HepG2 (cell line): ENCODE results near the gene ACTN3. TPM values are rescaled to one million over a fixed set of nuclear protein-coding genes. Genes with fewer than 3 reads are reported as not detected.

Experiments used
- ATAC-seq: fragments of 200-7000 bp; cut with Tn5 transposase; 3 replicates; pipeline ENCODE4 v1.9.1; 2020; ENCODE audit warnings: mild to moderate bottlenecking, moderate library complexity
- BruUV-seq: library from RNA; stranded (reverse); fragments of 400-500 nt; replicated peaks from 2 replicates; lab custom pipeline; 2021; lab: Mats Ljungman, UMichigan
- CTCF ChIA-PET: fragments of 300-600 bp; formaldehyde crosslinking; extraction: SDS; loops from one replicate; lab custom pipeline; 2021; ENCODE audit warnings: low total read pairs, inconsistent platforms, low intra/inter-chr PET ratio; lab: Yijun Ruan, JAX
- POLR2A ChIA-PET: fragments of 350-600 bp; sonication (Branson Sonifier 250); formaldehyde crosslinking; loops from one replicate; lab custom pipeline; 2020; ENCODE audit warnings: antibody characterized with exemption, inconsistent platforms; lab: Yijun Ruan, JAX
- DNase-seq: peaks from one replicate; pipeline ENCODE4 v3.0.0-alpha.2; 2015; ENCODE audit warnings: low spot score
- FAIRE-seq: peaks from 3 replicates; lab custom pipeline; 2011; peaks lifted over from hg19 to GRCh38; lab: Jason Lieb, UNC
- H2AFZ ChIP-seq: one replicate; pipeline ENCODE4 v1.6.1; 2011; ENCODE audit warnings: low read length, inconsistent platforms
- H3K27ac ChIP-seq: fragments of 300-600 bp; 3 replicates; pipeline ENCODE4 v1.8.0; 2011; ENCODE audit warnings: mixed run types, mild to moderate bottlenecking, mixed read lengths, low read length, inconsistent platforms; ENCODE audit not compliant: insufficient read depth; ENCODE audit errors: extremely low read length
- H3K27me3 ChIP-seq, 2 experiments: fragments of 200-600 bp in 1 of 2; 2 replicates in 1 of 2; 3 replicates in 1 of 2; pipeline versions ENCODE4 v1.6.0 to v1.8.0; 2011; ENCODE audit warnings: low read length in 2 of 2, mild to moderate bottlenecking in 2 of 2, moderate library complexity in 2 of 2, inconsistent platforms in 1 of 2; ENCODE audit not compliant: insufficient read depth in 2 of 2, control insufficient read depth in 1 of 2
- H3K36me3 ChIP-seq, 2 experiments: fragments of 200-600 bp in 1 of 2; replicated peaks in 1 of 2; 2 replicates in 1 of 2; 3 replicates in 1 of 2; pipeline versions ENCODE4 v1.5.1 to v1.8.0; 2011; ENCODE audit warnings: low read length in 2 of 2, inconsistent platforms in 1 of 2; ENCODE audit not compliant: insufficient read depth in 2 of 2, control insufficient read depth in 1 of 2
- H3K4me1 ChIP-seq: 2 replicates; pipeline ENCODE4 v1.5.1; 2012; ENCODE audit warnings: low read length, inconsistent platforms; ENCODE audit not compliant: insufficient read depth
- H3K4me2 ChIP-seq: 2 replicates; pipeline ENCODE4 v1.6.0; 2011; ENCODE audit warnings: low read depth, low read length, inconsistent platforms
- H3K4me3 ChIP-seq, 3 experiments: fragments of 200-600 bp in 1 of 3; sonication (generic), shearing (Covaris generic) in 1 of 3; replicated peaks in 1 of 3; 2 replicates each; pipeline ENCODE4 v1.5.1; 2011 to 2016; ENCODE audit warnings: low read length in 3 of 3, inconsistent platforms in 2 of 3, low read depth in 2 of 3, mild to moderate bottlenecking in 2 of 3, control low read depth in 1 of 3, mixed read lengths in 1 of 3; ENCODE audit not compliant: insufficient read depth in 1 of 3
- H3K79me2 ChIP-seq: one replicate; pipeline ENCODE4 v1.6.1; 2011; ENCODE audit warnings: low read length, inconsistent platforms; ENCODE audit not compliant: insufficient read depth
- H3K9ac ChIP-seq: 2 replicates; pipeline ENCODE4 v1.6.0; 2011; ENCODE audit warnings: mild to moderate bottlenecking, low read depth, low read length, inconsistent platforms; ENCODE audit not compliant: insufficient read depth
- H3K9me3 ChIP-seq: 2 replicates; pipeline ENCODE4 v1.5.1; 2012; ENCODE audit warnings: mild to moderate bottlenecking, low read length
- H4K20me1 ChIP-seq: 2 replicates; pipeline ENCODE4 v1.6.0; 2011; ENCODE audit warnings: inconsistent platforms, mild to moderate bottlenecking, low read length, moderate library complexity; ENCODE audit not compliant: insufficient read depth
- AHR ChIP-seq: IDR thresholded peaks from 2 replicates; pipeline ENCODE4 v1.6.1; 2018; ENCODE audit warnings: missing genetic modification reagents, missing compliant biosample characterization
- CREBL2 ChIP-seq: sonication (generic); formaldehyde crosslinking; IDR thresholded peaks from 2 replicates; pipeline ENCODE4 v1.8.1; 2023; ENCODE audit warnings: missing genetic modification reagents, mild to moderate bottlenecking, borderline replicate concordance
- EEA1 ChIP-seq: sonication (generic); formaldehyde crosslinking; IDR thresholded peaks from 2 replicates; pipeline ENCODE4 v1.5.1; 2020; ENCODE audit warnings: mild to moderate bottlenecking, missing genetic modification reagents, borderline replicate concordance
- FOXK1 ChIP-seq: sonication (generic); formaldehyde crosslinking; IDR thresholded peaks from 2 replicates; pipeline ENCODE4 v1.4.0; 2020; ENCODE audit warnings: low read depth, missing genetic modification reagents, borderline replicate concordance
- KDM1A ChIP-seq: IDR thresholded peaks from 2 replicates; pipeline ENCODE4 v1.6.1; 2016; ENCODE audit warnings: missing compliant biosample characterization
- POLR2G ChIP-seq: fragments of 200-400 bp; formaldehyde crosslinking; IDR thresholded peaks from 2 replicates; pipeline ENCODE4 v1.6.1; 2018; ENCODE audit warnings: mild to moderate bottlenecking, low read depth, low read length, moderate library complexity
- PREB ChIP-seq: sonication (generic); formaldehyde crosslinking; IDR thresholded peaks from 2 replicates; pipeline ENCODE4 v1.4.0; 2020; ENCODE audit warnings: missing genetic modification reagents
- RFX5 ChIP-seq: IDR thresholded peaks from 2 replicates; pipeline ENCODE4 v1.6.1; 2011; ENCODE audit warnings: low read depth, low read length, improper control_type of control experiment
- TCF7 ChIP-seq: sonication (generic); IDR thresholded peaks from 2 replicates; pipeline ENCODE4 v1.6.1; 2016; ENCODE audit warnings: antibody characterized with exemption, low read depth
- ZNF354B ChIP-seq: sonication (generic); formaldehyde crosslinking; IDR thresholded peaks from 2 replicates; pipeline ENCODE4 v1.8.0; 2022; ENCODE audit warnings: mild to moderate bottlenecking, missing genetic modification reagents
- ZNF460 ChIP-seq: sonication (generic); formaldehyde crosslinking; IDR thresholded peaks from 2 replicates; pipeline ENCODE4 v1.5.1; 2020; ENCODE audit warnings: missing genetic modification reagents, mild to moderate bottlenecking, borderline replicate concordance
- ZNF709 ChIP-seq: sonication (generic); formaldehyde crosslinking; IDR thresholded peaks from 2 replicates; pipeline ENCODE4 v1.5.0; 2020; ENCODE audit warnings: mild to moderate bottlenecking, missing genetic modification reagents
- ZNF781 ChIP-seq: sonication (generic); formaldehyde crosslinking; IDR thresholded peaks from 2 replicates; pipeline ENCODE4 v1.5.1; 2020; ENCODE audit warnings: borderline replicate concordance, mild to moderate bottlenecking, missing genetic modification reagents; ENCODE audit errors: not compliant biosample characterization
- ZNF878 ChIP-seq: sonication (generic); formaldehyde crosslinking; IDR thresholded peaks from 2 replicates; pipeline ENCODE4 v1.8.1; 2023; ENCODE audit warnings: mild to moderate bottlenecking, missing genetic modification reagents, moderate library complexity
- WGBS: methylation state at CpG from one replicate; pipeline ENCODE4 v1.1.6; 2017; ENCODE audit warnings: low lambda C conversion rate; 5-methylcytosine and 5-hydroxymethylcytosine counted together
- in situ Hi-C: cut with HindIII; loops from 2 replicates; pipeline ENCODE4 v1.10.0; 2017; ENCODE audit warnings: low pct_unique_long_range_greater_than_20kb; ENCODE audit not compliant: extremely low pct_ligation_motif_present
- intact Hi-C: fragments of 100-400 bp; cut with micrococcal nuclease; formaldehyde crosslinking; loops from one replicate; pipeline ENCODE4 v1.10.0; 2022; ENCODE audit not compliant: unreplicated experiment
- polyA plus RNA-seq, 8 experiments: library from polyadenylated mRNA; depleted of rRNA in 3 of 8; stranded (reverse) in 7 of 8; unstranded in 1 of 8; fragments of >200 nt; fragmentation: Illumina TruSeq in 4 of 8; extraction: Trizol in 4 of 8; gene quantifications; 2 replicates each; pipeline versions ENCODE4 v1.2.1 to v1.2.3, GENCODE V29; 2011 to 2016; ENCODE audit warnings: low read depth in 4 of 8, missing spikeins in 1 of 8, mixed read lengths in 1 of 8; ENCODE audit not compliant: insufficient read depth in 1 of 8
- total RNA-seq, 5 experiments: library from RNA; depleted of rRNA; stranded (reverse); fragments of >200 nt; fragmentation: Illumina TruSeq; extraction: Trizol; gene quantifications; 2 replicates each; pipeline ENCODE4 v1.2.3, GENCODE V29; 2016; ENCODE audit warnings: low read depth in 1 of 5
- TF ChIP-seq, protein P1 (sequence below): sonication (generic); formaldehyde crosslinking; IDR thresholded peaks from 2 replicates; pipeline ENCODE4 v1.4.0; 2020; ENCODE audit warnings: mild to moderate bottlenecking, missing genetic modification reagents

Gene ACTN3
- total and polyA plus RNA-seq, 2 of the 13 experiments (the other 11 are each of a cell fraction or from before 2014, with no cell fraction given) = 0.04 to 0.09 TPM

DNA sequence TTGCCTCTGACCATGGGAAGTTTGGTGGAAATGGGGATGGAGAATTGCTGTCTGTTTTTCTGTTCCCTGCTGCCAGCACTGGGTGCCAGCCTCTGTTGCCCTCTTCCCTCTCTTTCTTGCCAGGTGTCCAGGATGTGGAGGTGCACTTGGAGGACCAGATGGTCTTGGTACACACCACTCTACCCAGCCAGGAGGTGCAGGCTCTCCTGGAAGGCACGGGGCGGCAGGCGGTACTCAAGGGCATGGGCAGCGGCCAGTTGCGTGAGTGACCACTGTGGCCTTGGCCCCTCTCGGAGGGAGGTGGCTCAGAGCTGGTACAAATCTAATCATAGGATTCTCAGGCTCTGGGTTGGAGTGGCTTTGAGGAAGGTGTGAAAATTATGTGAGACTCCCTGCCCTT is 52.3 kb downstream of the ACTN3 start:
- ChIA-PET POLR2A (interaction anchor here (1.5 kb wide), 1 partner anchor 18 kb away, joined by 7 read pairs; the partner anchor contains the start of gene RBM14), CTCF (no interaction called here)
- H3K27ac ChIP-seq = no peak overlapping the region
- DNase-seq (no peak), ATAC-seq (no peak), FAIRE-seq (no peak)
- no peaks in the 10 kb centered on the region for H3K9me3 ChIP-seq
- peaks cover 29% of the 10 kb centered on the region for H3K4me1 ChIP-seq
- no peak overlapping the region for H3K4me2 ChIP-seq
- no peak overlapping the region for H2AFZ ChIP-seq
- intact Hi-C loops = no loop called here
- no peak overlapping the region for H3K9ac ChIP-seq
- in situ Hi-C loops = no loop called here
- no peaks in the 10 kb centered on the region for H4K20me1 ChIP-seq
- no CpG with 5 or more reads among the region's 6 CpGs for WGBS
- no peaks in the 10 kb centered on the region for H3K79me2 ChIP-seq
- no peak overlapping the region for H3K4me3 ChIP-seq
- H3K27me3 ChIP-seq = no peaks in the 10 kb centered on the region
- no peak for TF ChIP-seq EEA1 (CRISPR knock-in tag)
- no peak for TF ChIP-seq FOXK1 (CRISPR knock-in tag)
- no peak for TF ChIP-seq CREBL2 (CRISPR knock-in tag)
- no peak for TF ChIP-seq ZNF354B
- no peak for TF ChIP-seq ZNF709 (CRISPR knock-in tag)
- TF ChIP-seq, protein P1, sequence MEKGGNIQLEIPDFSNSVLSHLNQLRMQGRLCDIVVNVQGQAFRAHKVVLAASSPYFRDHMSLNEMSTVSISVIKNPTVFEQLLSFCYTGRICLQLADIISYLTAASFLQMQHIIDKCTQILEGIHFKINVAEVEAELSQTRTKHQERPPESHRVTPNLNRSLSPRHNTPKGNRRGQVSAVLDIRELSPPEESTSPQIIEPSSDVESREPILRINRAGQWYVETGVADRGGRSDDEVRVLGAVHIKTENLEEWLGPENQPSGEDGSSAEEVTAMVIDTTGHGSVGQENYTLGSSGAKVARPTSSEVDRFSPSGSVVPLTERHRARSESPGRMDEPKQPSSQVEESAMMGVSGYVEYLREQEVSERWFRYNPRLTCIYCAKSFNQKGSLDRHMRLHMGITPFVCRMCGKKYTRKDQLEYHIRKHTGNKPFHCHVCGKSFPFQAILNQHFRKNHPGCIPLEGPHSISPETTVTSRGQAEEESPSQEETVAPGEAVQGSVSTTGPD = no peak
- no peak for TF ChIP-seq POLR2G
- no peak for TF ChIP-seq RFX5
- no peak for TF ChIP-seq TCF7
- TF ChIP-seq ZNF781 = no peak
- no peak for TF ChIP-seq KDM1A
- no peak for TF ChIP-seq PREB
- no peak for TF ChIP-seq AHR
- TF ChIP-seq ZNF460 (CRISPR knock-in tag) = no peak
- no peak for TF ChIP-seq ZNF878 (CRISPR knock-in tag)
- peaks cover 6 to 27% of the 10 kb centered on the region in 2 experiments; a peak in 4 of 5 replicates for H3K36me3 ChIP-seq
- no TSS peak for BruUV-seq
